Activated T-helper 1 cell treated with Interleukin-2 at 50 U/mL for 16 hours (primary cell): ENCODE results near the gene RAB3D.
"Not testable (repeated sequence)": the region's sequence is repeated elsewhere in the genome, so short reads cannot be mapped to it uniquely, and the experiment has no call there.

Source experiments
- DNase-seq: peaks from one replicate; pipeline ENCODE4 v3.0.0-alpha.2; 2020; ENCODE audit warnings: low read depth

Gene RAB3D

GRCh38 chr19:11365557-11366117, 26.2 kb upstream of the RAB3D start:
- no peak for DNase-seq

- DNase-seq = no peak
Measured at GRCh38 chr19:11364935-11365334, 25.5 kb upstream of the RAB3D start.

DNA sequence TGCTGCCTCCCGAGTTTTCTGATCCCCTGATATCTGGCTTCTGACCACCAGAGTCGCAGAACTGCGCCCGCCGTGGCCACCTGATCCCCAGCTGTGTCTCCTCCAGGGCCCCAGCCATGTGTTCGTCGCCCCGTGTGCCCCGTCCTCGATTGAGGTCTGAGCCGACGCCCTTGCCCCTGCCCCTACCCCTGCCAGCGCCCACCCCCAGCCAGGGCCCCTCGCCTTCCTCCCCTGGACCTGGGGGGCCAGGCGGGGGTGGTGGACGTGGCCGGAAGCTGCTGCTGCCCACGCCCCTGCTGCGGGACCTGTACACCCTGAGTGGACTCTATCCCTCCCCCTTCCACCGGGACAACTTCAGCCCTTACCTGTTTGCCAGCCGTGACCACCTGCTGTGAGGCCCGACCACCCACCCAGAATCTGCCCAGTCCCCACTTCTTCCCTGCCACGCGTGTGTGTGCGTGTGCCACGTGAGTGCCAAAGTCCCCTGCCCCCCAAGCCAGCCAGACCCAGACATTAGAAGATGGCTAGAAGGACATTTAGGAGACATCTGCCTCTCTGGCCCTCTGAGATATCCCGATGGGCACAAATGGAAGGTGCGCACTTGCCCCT, 24.9 kb upstream of the RAB3D start:
- DNase-seq = no peak

- no peak for DNase-seq
Measured at GRCh38 chr19:11363881-11364280, 24.4 kb upstream of the RAB3D start.

DNA sequence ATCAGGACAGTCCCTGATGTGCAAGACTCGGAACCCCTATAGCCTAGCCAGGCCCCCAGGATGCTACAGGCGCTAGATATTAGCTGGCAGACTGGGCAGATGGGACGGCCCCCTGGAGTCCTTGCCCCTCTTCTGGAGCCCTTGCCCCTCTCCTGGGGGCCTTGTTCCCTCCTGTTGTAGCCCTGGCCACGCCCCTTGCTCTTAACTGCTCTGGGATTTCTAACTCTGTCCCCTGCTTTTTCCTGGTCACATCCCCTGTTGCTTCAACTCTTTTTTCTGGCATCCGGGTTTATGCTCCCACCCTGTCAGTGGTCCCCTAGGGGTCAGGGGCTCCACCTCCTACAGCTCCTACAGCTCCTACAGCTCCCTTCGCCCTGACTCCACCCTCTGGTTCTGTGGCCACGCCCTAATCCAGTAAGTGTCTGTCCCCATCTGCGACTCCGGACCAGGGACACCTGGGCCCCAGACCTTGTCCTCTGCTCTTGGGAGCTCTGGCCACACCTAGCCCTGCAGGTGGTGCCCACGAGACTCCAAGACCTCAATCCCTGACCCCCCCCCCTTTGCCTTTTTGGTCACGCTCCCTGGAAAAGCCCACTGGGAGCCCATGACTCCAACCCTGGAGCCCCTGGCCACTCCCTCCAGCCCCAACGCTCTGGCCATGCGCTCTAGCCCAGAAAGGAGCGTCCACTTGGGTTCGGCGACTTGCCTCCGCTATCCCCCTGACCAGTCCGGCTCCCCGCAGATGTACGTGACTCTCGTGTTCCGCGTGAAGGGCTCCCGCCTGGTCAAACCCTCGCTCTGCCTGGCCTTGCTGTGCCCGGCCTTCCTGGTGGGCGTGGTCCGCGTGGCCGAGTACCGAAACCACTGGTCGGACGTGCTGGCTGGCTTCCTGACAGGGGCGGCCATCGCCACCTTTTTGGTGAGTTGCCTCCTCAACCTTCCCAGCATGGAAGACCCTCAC, 22.6 kb upstream of the RAB3D start:
- no peak for DNase-seq

GRCh38 chr19:11361037-11361770, 21.7 kb upstream of the RAB3D start:
- no peak for DNase-seq

- DNase-seq = no peak
Measured at GRCh38 chr19:11359421-11359820, 20.0 kb upstream of the RAB3D start.

GRCh38 chr19:11356676-11357550, 17.5 kb upstream of the RAB3D start:
- DNase-seq = no peak

GRCh38 chr19:11356074-11356397, 16.6 kb upstream of the RAB3D start:
- DNase-seq = no peak

- peak; percentile 61 for DNase-seq
Measured at GRCh38 chr19:11355160-11356073, 16.0 kb upstream of the RAB3D start, which contains the start of gene PLPPR2. Gene PLPPR2 (plus strand): TSS chr19:11355432. CDS start chr19:11357674, 2,242 bp downstream.

- DNase-seq = not testable (repeated sequence)
Measured at GRCh38 chr19:11354102-11354501, 14.6 kb upstream of the RAB3D start.

DNA sequence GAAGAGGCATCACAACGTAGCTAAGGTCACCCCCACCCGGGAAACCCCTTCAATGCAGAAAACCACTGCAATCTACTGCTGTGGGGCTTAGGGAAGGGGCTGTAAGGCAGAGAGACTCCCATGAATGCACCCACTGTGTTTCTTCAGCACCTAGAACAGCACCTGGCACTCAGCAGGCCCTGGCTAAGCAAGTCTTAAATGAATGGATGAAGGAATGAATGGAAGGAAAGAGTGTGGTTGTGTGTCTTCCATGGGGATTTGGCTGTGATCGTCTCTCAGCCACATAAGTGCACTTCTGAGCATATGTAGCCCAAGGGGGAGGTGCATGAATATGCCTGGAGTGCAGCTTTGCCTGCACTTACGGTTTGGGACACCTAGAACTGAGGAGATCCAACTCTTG, 9.7 kb upstream of the RAB3D start:
- DNase-seq = no peak

DNA sequence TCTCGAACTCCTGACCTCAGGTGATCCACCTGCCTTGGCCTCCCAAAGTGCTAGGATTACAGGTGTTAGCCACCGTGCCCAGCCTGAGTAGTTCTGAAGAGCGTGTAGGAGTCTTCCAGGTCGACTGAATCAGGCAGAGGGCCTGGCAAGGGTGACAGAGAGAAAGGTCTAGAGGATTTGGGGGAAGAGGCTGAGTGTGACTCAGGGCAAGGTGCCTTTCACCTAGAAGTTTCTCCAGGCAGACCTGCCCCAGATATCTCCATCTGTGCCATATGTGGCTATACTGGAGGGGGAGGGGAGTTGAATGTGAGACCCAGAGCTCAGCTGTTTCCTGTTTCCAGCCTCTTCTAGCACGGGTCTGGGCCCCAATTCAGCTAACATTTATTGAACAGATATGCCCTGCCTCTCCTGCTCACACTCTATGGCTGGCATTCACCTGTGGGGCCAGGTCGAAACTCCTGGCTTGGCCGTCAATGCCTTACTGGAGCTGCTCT, 8.1 kb upstream of the RAB3D start:
- DNase-seq = no peak

DNA sequence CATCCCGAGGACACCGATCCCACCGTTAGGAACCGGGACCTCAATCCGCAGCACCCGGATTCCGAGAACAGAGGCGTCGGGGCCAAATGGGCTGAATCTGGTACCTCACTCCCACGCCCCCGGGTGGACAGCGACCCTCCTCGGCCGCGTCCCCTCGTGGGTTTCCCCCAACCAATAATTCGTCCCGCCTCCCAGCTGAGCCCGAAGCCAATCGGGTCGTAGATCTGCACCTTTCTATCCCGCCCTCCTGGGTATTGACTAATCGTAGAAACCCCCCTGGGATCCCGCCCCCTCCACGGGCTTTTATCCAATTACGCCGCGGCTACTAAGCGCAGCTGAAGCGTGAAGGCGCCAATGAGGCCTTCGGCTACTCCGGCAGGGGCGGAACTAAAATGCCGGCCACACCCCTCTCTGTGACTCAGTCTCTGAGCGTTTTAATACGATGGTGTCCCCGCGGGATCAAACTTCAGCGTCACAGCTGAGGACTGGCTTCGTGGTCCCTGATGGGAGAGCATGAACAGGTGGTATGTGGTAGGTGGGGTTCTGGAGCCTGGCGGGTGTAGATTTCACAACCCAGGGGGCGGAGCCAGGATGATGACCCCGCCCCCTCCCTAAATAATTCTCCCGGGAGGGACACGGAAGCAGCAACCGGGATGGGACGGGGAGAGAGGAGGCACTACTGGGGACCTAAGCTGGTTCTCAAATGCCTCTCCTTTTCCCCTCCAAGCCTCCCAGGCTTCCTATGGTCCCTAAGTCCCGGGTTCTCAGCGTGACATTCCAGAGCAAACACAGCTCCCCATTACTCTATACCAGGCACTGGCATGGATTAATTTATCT, 6.9 kb upstream of the RAB3D start, which contains the start of the genes CCDC159 and TMEM205:
TSS of gene CCDC159 (plus strand) at position 416 of the 837 bp plus-strand sequence. CDS start at position 504, 88 bp downstream.
TSS of gene TMEM205 (minus strand) at position 165 of the 837 bp plus-strand sequence. CDS start 649 bp downstream, outside the sequence.
- DNase-seq = peak; percentile 96

- no peak for DNase-seq
Measured at GRCh38 chr19:11345122-11345803, 5.8 kb upstream of the RAB3D start.

DNA sequence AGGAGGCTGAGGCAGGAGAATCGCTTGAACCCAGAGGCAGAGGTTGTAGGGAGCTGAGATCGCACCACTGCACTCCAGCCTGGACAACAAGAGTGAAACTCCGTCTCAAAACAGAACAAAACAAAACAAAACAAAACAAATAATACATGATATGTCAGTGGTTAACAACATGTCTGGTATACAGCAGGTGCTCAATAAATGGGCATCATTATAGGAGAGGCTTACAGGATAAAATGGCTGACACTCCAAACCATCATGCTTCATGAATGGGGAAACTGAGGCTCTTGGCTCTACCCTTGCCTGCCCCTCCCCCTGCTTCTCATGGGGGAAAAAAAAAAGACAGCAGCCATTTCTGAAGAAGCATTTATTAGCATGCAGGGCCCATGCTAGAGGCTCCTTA, 3.0 kb upstream of the RAB3D start:
- DNase-seq = no peak

DNA sequence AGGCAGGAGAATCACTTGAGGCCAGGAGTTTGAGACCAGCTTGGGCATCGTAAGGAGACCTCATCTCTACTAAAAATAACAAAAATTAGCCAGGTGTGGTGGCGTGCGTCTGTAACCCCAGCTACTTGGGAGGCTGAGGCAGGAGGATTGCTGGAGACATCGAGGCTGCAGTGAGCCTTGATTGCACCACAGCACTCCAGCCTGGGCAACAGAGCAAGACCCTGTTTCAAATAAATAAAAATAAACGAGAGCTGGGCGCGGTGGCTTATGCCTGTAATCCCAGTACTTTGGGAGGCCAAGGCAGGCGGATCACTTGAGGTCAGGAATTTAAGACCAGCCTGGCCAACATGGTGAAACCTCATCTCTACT, 626 bp upstream of the RAB3D start:
- not testable (repeated sequence) for DNase-seq

- no peak for DNase-seq
Measured at GRCh38 chr19:11338569-11339253, 746 bp downstream of the RAB3D start.
